Stimulated activated memory B cell treated with anti-CD40 and anti-IgM and Interleukin-4, amounts not matched to agents 10 μg/mL and 1 μg/mL and 100 μg/mL, for 72 hours (primary cell): ENCODE results near the gene TFB2M.

Source experiments
- ATAC-seq: fragments of 150-1000 bp; cut with Tn5 transposase; 2 replicates; pipeline ENCODE4 v1.10.0; 2021
- H3K27ac Mint-ChIP-seq: one replicate; pipeline ENCODE4 v1.8.0; 2022; ENCODE audit warnings: mild to moderate bottlenecking, mixed read lengths
- H3K27me3 Mint-ChIP-seq: one replicate; pipeline ENCODE4 v1.8.0; 2022; ENCODE audit warnings: mixed read lengths
- H3K36me3 Mint-ChIP-seq: one replicate; pipeline ENCODE4 v1.8.0; 2022; ENCODE audit warnings: mixed read lengths
- H3K4me1 Mint-ChIP-seq: one replicate; pipeline ENCODE4 v1.8.0; 2022; ENCODE audit warnings: mixed read lengths
- H3K4me3 Mint-ChIP-seq: one replicate; pipeline ENCODE4 v1.8.0; 2022; ENCODE audit warnings: mild to moderate bottlenecking, moderate library complexity, mixed read lengths
- H3K9me3 Mint-ChIP-seq: one replicate; pipeline ENCODE4 v1.8.0; 2022; ENCODE audit warnings: mixed read lengths

Gene TFB2M

GRCh38 chr1:246516126-246516525 lies 49.9 kb downstream of the TFB2M start:
- Mint-ChIP-seq H3K9me3 (peaks cover 3% of the 10 kb centered on the region), H3K27ac (no peak overlapping the region), H3K4me1 (no peaks in the 10 kb centered on the region), H3K4me3 (no peak overlapping the region), H3K27me3 (no peaks in the 10 kb centered on the region), H3K36me3 (no peaks in the 10 kb centered on the region)
- ATAC-seq, result no peak

- no peaks in the 10 kb centered on the region for H3K4me1 Mint-ChIP-seq
- peaks cover 3% of the 10 kb centered on the region for H3K9me3 Mint-ChIP-seq
- no peaks in the 10 kb centered on the region for H3K27me3 Mint-ChIP-seq
- H3K4me3 Mint-ChIP-seq, result no peak overlapping the region
- ATAC-seq, result no peak
- H3K36me3 Mint-ChIP-seq, result no peaks in the 10 kb centered on the region
- no peak overlapping the region for H3K27ac Mint-ChIP-seq
Observed at GRCh38 chr1:246515390-246516005, 50.6 kb downstream of the TFB2M start.

- no peak for ATAC-seq
Observed at GRCh38 chr1:246513619-246514343, 52.3 kb downstream of the TFB2M start.

GRCh38 chr1:246513041-246513440 lies 53.0 kb downstream of the TFB2M start:
- H3K27ac Mint-ChIP-seq, result no peak overlapping the region
- no peaks in the 10 kb centered on the region for H3K36me3 Mint-ChIP-seq

More at GRCh38 chr1:246513619-246514343, 52.3 kb downstream of the TFB2M start:
- H3K36me3 Mint-ChIP-seq, result no peaks in the 10 kb centered on the region
- H3K9me3 Mint-ChIP-seq, result peaks cover 3% of the 10 kb centered on the region
- H3K27ac Mint-ChIP-seq, result no peak overlapping the region
- no peaks in the 10 kb centered on the region for H3K27me3 Mint-ChIP-seq
- H3K4me1 Mint-ChIP-seq, result no peaks in the 10 kb centered on the region
- no peak overlapping the region for H3K4me3 Mint-ChIP-seq

GRCh38 chr1:246512635-246513034 lies 53.4 kb downstream of the TFB2M start:
- Mint-ChIP-seq H3K27ac (no peak overlapping the region), H3K27me3 (no peaks in the 10 kb centered on the region), H3K4me1 (peaks cover 6% of the 10 kb centered on the region), H3K9me3 (peaks cover 3% of the 10 kb centered on the region), H3K36me3 (no peaks in the 10 kb centered on the region), H3K4me3 (no peak overlapping the region)
- ATAC-seq, result no peak

More at GRCh38 chr1:246513041-246513440, 53.0 kb downstream of the TFB2M start:
- Mint-ChIP-seq H3K4me3 (no peak overlapping the region), H3K9me3 (peaks cover 3% of the 10 kb centered on the region), H3K27me3 (no peaks in the 10 kb centered on the region), H3K4me1 (peaks cover 1% of the 10 kb centered on the region)
- ATAC-seq, result no peak

GRCh38 chr1:246512230-246512629 lies 53.8 kb downstream of the TFB2M start:
- H3K27me3 Mint-ChIP-seq, result no peaks in the 10 kb centered on the region
- H3K27ac Mint-ChIP-seq, result no peak overlapping the region
- no peak overlapping the region for H3K4me3 Mint-ChIP-seq
- no peaks in the 10 kb centered on the region for H3K36me3 Mint-ChIP-seq
- H3K4me1 Mint-ChIP-seq, result peaks cover 8% of the 10 kb centered on the region
- ATAC-seq, result no peak
- H3K9me3 Mint-ChIP-seq, result peaks cover 3% of the 10 kb centered on the region

- no peak for ATAC-seq
- Mint-ChIP-seq H3K4me3 (no peak overlapping the region), H3K36me3 (no peaks in the 10 kb centered on the region), H3K4me1 (peaks cover 13% of the 10 kb centered on the region), H3K27ac (no peak overlapping the region), H3K9me3 (no peaks in the 10 kb centered on the region), H3K27me3 (no peaks in the 10 kb centered on the region)
Observed at GRCh38 chr1:246511203-246511602, 54.9 kb downstream of the TFB2M start.

GRCh38 chr1:246510147-246511030 lies 55.7 kb downstream of the TFB2M start:
- H3K27me3 Mint-ChIP-seq, result no peaks in the 10 kb centered on the region
- ATAC-seq, result no peak
- no peaks in the 10 kb centered on the region for H3K36me3 Mint-ChIP-seq
- no peaks in the 10 kb centered on the region for H3K9me3 Mint-ChIP-seq
- H3K4me1 Mint-ChIP-seq, result peaks cover 21% of the 10 kb centered on the region
- H3K4me3 Mint-ChIP-seq, result no peak overlapping the region
- H3K27ac Mint-ChIP-seq, result no peak overlapping the region

GRCh38 chr1:246508897-246509688 lies 57.0 kb downstream of the TFB2M start:
- no peaks in the 10 kb centered on the region for H3K36me3 Mint-ChIP-seq
- no peak overlapping the region for H3K4me3 Mint-ChIP-seq
- no peak for ATAC-seq

GRCh38 chr1:246506674-246507481 lies 59.2 kb downstream of the TFB2M start, which contains the start of gene SMYD3:
Gene SMYD3, minus strand, starts transcription at chr1:246507279.
- H3K4me1 Mint-ChIP-seq, result peaks cover 27% of the 10 kb centered on the region
- no peaks in the 10 kb centered on the region for H3K27me3 Mint-ChIP-seq
- peak within 1 kb of the TSS; percentile 88 for H3K4me3 Mint-ChIP-seq
- H3K36me3 Mint-ChIP-seq, result no peaks in the 10 kb centered on the region
- H3K9me3 Mint-ChIP-seq, result no peaks in the 10 kb centered on the region
- ATAC-seq, result peak; percentile 94
- H3K27ac Mint-ChIP-seq, result peak within 1 kb of the TSS; percentile 71

More at GRCh38 chr1:246508897-246509688, 57.0 kb downstream of the TFB2M start:
- Mint-ChIP-seq H3K27ac (no peak overlapping the region), H3K4me1 (peaks cover 25% of the 10 kb centered on the region), H3K9me3 (no peaks in the 10 kb centered on the region), H3K27me3 (no peaks in the 10 kb centered on the region)

GRCh38 chr1:246506367-246506673 lies 59.7 kb downstream of the TFB2M start:
- peak; percentile 14 for ATAC-seq
- Mint-ChIP-seq H3K27me3 (no peaks in the 10 kb centered on the region), H3K9me3 (no peaks in the 10 kb centered on the region), H3K27ac (peak overlapping the region; percentile 71), H3K36me3 (peaks cover 4% of the 10 kb centered on the region), H3K4me3 (peak overlapping the region; percentile 88), H3K4me1 (peaks cover 32% of the 10 kb centered on the region)

GRCh38 chr1:246503341-246503740 lies 62.7 kb downstream of the TFB2M start:
- peaks cover 34% of the 10 kb centered on the region for H3K4me1 Mint-ChIP-seq
- H3K27ac Mint-ChIP-seq, result no peak overlapping the region
- H3K9me3 Mint-ChIP-seq, result no peaks in the 10 kb centered on the region

GRCh38 chr1:246497331-246497915 lies 68.6 kb downstream of the TFB2M start:
- Mint-ChIP-seq H3K4me3 (no peak overlapping the region), H3K36me3 (peaks cover 4% of the 10 kb centered on the region), H3K27me3 (no peaks in the 10 kb centered on the region), H3K27ac (no peak overlapping the region), H3K9me3 (no peaks in the 10 kb centered on the region), H3K4me1 (peaks cover 17% of the 10 kb centered on the region)
- ATAC-seq, result peak; percentile 60

More at GRCh38 chr1:246503341-246503740, 62.7 kb downstream of the TFB2M start:
- Mint-ChIP-seq H3K4me3 (no peak overlapping the region), H3K36me3 (peaks cover 4% of the 10 kb centered on the region), H3K27me3 (no peaks in the 10 kb centered on the region)
- ATAC-seq, result no peak
